HepG2 (cell line): ENCODE results near the gene CAPN11.

Experiments
- ELF1 ChIP-seq: sonication (generic); formaldehyde crosslinking; IDR thresholded peaks from 2 replicates; pipeline ENCODE4 v1.4.0; 2020; ENCODE audit warnings: missing genetic modification reagents
- EP300 ChIP-seq, 3 experiments: sonication (generic) in 1 of 3; formaldehyde crosslinking in 1 of 3; IDR thresholded peaks; 2 replicates each; pipeline versions ENCODE4 v1.5.1 to v1.6.1; 2011 to 2020; ENCODE audit warnings: low read depth in 2 of 3, low read length in 2 of 3, borderline replicate concordance in 1 of 3, improper control_type of control experiment in 1 of 3, mild to moderate bottlenecking in 1 of 3, missing genetic modification reagents in 1 of 3, moderate library complexity in 1 of 3
- MXD3 ChIP-seq: IDR thresholded peaks from 2 replicates; pipeline ENCODE4 v1.6.1; 2016; ENCODE audit warnings: mild to moderate bottlenecking, missing biosample characterization, missing genetic modification reagents
- NR1H2 ChIP-seq: sonication (generic); formaldehyde crosslinking; IDR thresholded peaks from 2 replicates; pipeline ENCODE4 v1.8.1; 2022; ENCODE audit warnings: low read depth, missing genetic modification reagents, borderline replicate concordance
- POLR2A ChIP-seq, 2 experiments: IDR thresholded peaks; 2 replicates each; pipeline ENCODE4 v1.6.1; 2011; ENCODE audit warnings: low read depth in 2 of 2, low read length in 2 of 2, mild to moderate bottlenecking in 1 of 2, moderate library complexity in 1 of 2; ENCODE audit not compliant: insufficient read depth in 1 of 2
- SNAPC4 ChIP-seq: sonication (generic); formaldehyde crosslinking; IDR thresholded peaks from 2 replicates; pipeline ENCODE4 v1.4.0; 2020; ENCODE audit warnings: mild to moderate bottlenecking, missing genetic modification reagents
- ZNF225 ChIP-seq: sonication (generic); formaldehyde crosslinking; IDR thresholded peaks from 2 replicates; pipeline ENCODE4 v1.4.0; 2020; ENCODE audit warnings: mild to moderate bottlenecking, missing genetic modification reagents
- ZNF580 ChIP-seq: IDR thresholded peaks from 2 replicates; pipeline ENCODE4 v1.6.1; 2016; ENCODE audit warnings: low read depth, borderline replicate concordance
- TF ChIP-seq, protein P1 (sequence below): sonication (generic); formaldehyde crosslinking; IDR thresholded peaks from one replicate; pipeline ENCODE4 v1.5.1; 2020; ENCODE audit warnings: mild to moderate bottlenecking, missing genetic modification reagents; ENCODE audit errors: not compliant biosample characterization
- TF ChIP-seq, protein P2 (sequence below): sonication (generic); formaldehyde crosslinking; IDR thresholded peaks from 2 replicates; pipeline ENCODE4 v1.5.0; 2020; ENCODE audit warnings: mild to moderate bottlenecking, missing genetic modification reagents, moderate library complexity
- TF ChIP-seq, protein P3 (sequence below): sonication (generic); formaldehyde crosslinking; IDR thresholded peaks from 2 replicates; pipeline ENCODE4 v1.4.0; 2020; ENCODE audit warnings: missing genetic modification reagents
- TF ChIP-seq, protein P4 (sequence below): IDR thresholded peaks from 2 replicates; pipeline ENCODE4 v1.6.1; 2016; ENCODE audit warnings: missing compliant biosample characterization, missing genetic modification reagents, borderline replicate concordance

DNA sequence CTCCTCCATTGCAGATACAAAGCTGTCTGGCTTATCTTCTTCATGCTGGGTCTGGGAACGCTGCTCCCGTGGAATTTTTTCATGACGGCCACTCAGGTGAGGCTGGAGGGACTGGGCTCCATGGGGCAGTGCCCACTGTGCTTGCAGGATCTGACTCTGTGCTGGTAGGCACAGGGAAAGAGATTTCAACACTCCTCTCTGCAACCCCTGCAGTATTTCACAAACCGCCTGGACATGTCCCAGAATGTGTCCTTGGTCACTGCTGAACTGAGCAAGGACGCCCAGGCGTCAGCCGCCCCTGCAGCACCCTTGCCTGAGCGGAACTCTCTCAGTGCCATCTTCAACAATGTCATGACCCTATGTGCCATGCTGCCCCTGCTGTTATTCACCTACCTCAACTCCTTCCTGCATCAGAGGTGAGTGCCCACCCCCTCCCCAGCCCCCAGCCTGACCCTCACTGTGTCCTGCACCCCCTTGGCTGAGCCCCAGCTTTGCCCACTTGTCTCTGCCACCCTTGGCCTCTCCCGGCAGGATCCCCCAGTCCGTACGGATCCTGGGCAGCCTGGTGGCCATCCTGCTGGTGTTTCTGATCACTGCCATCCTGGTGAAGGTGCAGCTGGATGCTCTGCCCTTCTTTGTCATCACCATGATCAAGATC is 70.9 kb downstream of the CAPN11 start:
- TF ChIP-seq EP300 (IDR thresholded peaks at IDR 0.05; ENCODE audit: low read depth in 2 of 2, low read length in 2 of 2), result no peak
- TF ChIP-seq EP300 (CRISPR knock-in tag; IDR thresholded peaks at IDR 0.05; ENCODE audit: borderline replicate concordance), result no peak
- TF ChIP-seq, protein P1, sequence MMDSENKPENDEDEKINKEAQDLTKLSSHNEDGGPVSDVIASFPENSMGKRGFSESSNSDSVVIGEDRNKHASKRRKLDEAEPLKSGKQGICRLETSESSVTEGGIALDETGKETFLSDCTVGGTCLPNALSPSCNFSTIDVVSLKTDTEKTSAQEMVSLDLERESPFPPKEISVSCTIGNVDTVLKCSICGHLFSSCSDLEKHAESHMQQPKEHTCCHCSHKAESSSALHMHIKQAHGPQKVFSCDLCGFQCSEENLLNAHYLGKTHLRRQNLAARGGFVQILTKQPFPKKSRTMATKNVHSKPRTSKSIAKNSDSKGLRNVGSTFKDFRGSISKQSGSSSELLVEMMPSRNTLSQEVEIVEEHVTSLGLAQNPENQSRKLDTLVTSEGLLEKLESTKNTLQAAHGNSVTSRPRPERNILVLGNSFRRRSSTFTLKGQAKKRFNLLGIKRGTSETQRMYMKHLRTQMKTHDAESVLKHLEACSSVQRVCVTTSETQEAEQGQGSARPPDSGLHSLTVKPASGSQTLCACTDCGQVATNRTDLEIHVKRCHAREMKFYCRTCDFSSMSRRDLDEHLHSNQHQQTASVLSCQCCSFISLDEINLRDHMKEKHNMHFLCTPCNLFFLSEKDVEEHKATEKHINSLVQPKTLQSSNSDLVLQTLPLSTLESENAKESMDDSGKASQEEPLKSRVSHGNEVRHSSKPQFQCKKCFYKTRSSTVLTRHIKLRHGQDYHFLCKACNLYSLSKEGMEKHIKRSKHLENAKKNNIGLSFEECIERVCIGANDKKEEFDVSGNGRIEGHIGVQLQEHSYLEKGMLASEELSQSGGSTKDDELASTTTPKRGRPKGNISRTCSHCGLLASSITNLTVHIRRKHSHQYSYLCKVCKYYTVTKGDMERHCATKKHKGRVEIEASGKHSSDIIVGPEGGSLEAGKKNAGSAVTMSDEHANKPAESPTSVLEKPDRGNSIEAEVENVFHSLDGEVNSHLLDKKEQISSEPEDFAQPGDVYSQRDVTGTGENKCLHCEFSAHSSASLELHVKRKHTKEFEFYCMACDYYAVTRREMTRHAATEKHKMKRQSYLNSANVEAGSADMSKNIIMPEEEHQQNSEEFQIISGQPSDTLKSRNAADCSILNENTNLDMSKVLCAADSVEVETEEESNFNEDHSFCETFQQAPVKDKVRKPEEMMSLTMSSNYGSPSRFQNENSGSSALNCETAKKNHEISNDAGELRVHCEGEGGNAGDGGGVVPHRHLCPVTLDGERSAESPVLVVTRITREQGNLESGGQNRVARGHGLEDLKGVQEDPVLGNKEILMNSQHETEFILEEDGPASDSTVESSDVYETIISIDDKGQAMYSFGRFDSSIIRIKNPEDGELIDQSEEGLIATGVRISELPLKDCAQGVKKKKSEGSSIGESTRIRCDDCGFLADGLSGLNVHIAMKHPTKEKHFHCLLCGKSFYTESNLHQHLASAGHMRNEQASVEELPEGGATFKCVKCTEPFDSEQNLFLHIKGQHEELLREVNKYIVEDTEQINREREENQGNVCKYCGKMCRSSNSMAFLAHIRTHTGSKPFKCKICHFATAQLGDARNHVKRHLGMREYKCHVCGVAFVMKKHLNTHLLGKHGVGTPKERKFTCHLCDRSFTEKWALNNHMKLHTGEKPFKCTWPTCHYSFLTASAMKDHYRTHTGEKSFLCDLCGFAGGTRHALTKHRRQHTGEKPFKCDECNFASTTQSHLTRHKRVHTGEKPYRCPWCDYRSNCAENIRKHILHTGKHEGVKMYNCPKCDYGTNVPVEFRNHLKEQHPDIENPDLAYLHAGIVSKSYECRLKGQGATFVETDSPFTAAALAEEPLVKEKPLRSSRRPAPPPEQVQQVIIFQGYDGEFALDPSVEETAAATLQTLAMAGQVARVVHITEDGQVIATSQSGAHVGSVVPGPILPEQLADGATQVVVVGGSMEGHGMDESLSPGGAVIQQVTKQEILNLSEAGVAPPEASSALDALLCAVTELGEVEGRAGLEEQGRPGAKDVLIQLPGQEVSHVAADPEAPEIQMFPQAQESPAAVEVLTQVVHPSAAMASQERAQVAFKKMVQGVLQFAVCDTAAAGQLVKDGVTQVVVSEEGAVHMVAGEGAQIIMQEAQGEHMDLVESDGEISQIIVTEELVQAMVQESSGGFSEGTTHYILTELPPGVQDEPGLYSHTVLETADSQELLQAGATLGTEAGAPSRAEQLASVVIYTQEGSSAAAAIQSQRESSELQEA (CRISPR knock-in tag), result no peak
- TF ChIP-seq SNAPC4, result no peak
- TF ChIP-seq, protein P2, sequence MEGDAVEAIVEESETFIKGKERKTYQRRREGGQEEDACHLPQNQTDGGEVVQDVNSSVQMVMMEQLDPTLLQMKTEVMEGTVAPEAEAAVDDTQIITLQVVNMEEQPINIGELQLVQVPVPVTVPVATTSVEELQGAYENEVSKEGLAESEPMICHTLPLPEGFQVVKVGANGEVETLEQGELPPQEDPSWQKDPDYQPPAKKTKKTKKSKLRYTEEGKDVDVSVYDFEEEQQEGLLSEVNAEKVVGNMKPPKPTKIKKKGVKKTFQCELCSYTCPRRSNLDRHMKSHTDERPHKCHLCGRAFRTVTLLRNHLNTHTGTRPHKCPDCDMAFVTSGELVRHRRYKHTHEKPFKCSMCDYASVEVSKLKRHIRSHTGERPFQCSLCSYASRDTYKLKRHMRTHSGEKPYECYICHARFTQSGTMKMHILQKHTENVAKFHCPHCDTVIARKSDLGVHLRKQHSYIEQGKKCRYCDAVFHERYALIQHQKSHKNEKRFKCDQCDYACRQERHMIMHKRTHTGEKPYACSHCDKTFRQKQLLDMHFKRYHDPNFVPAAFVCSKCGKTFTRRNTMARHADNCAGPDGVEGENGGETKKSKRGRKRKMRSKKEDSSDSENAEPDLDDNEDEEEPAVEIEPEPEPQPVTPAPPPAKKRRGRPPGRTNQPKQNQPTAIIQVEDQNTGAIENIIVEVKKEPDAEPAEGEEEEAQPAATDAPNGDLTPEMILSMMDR (CRISPR knock-in tag), result no peak
- TF ChIP-seq, protein P3, sequence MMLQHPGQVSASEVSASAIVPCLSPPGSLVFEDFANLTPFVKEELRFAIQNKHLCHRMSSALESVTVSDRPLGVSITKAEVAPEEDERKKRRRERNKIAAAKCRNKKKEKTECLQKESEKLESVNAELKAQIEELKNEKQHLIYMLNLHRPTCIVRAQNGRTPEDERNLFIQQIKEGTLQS (CRISPR knock-in tag), result no peak
- TF ChIP-seq ZNF580 (CRISPR knock-in tag), result no peak
- no peak for TF ChIP-seq POLR2A (IDR thresholded peaks at IDR 0.05; ENCODE audit: insufficient read depth in 1 of 2, low read depth in 2 of 2, low read length in 2 of 2)
- TF ChIP-seq, protein P4, sequence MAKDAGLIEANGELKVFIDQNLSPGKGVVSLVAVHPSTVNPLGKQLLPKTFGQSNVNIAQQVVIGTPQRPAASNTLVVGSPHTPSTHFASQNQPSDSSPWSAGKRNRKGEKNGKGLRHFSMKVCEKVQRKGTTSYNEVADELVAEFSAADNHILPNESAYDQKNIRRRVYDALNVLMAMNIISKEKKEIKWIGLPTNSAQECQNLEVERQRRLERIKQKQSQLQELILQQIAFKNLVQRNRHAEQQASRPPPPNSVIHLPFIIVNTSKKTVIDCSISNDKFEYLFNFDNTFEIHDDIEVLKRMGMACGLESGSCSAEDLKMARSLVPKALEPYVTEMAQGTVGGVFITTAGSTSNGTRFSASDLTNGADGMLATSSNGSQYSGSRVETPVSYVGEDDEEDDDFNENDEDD, result no peak
- TF ChIP-seq MXD3 (CRISPR knock-in tag), result no peak
- no peak for TF ChIP-seq ZNF225
- TF ChIP-seq ELF1 (CRISPR knock-in tag), result no peak
- TF ChIP-seq NR1H2, result no peak
